Stomach smooth muscle (tissue), 2 donors: ENCODE measurements around the gene CHMP4A.
"Not testable (repeated sequence)": the region's sequence is repeated elsewhere in the genome, so short reads cannot be mapped to it uniquely, and the experiment has no call there.

ENCODE experiments used
- H3K27ac ChIP-seq: one replicate; pipeline ENCODE4 v1.7.0; 2013; ENCODE audit warnings: mild to moderate bottlenecking, low read length, inconsistent platforms
- H3K27me3 ChIP-seq, 2 donors: one replicate each; pipeline ENCODE4 v1.7.0; 2013; ENCODE audit warnings: low read length in 2 of 2; ENCODE audit not compliant: insufficient read depth in 2 of 2, control insufficient read depth in 1 of 2
- H3K36me3 ChIP-seq, 2 donors: one replicate each; pipeline ENCODE4 v1.7.0; 2013; ENCODE audit warnings: low read length in 2 of 2; ENCODE audit not compliant: control insufficient read depth in 2 of 2, insufficient read depth in 2 of 2
- H3K4me1 ChIP-seq: one replicate; pipeline ENCODE4 v1.7.0; 2013; ENCODE audit warnings: low read length; ENCODE audit not compliant: control insufficient read depth, insufficient read depth
- H3K4me3 ChIP-seq, 2 donors: one replicate each; pipeline ENCODE4 v1.7.0; 2013; ENCODE audit warnings: low read length in 2 of 2
- H3K9ac ChIP-seq, 2 donors: one replicate each; pipeline ENCODE4 v1.7.0; 2013; ENCODE audit warnings: low read length in 2 of 2, mild to moderate bottlenecking in 1 of 2
- H3K9me3 ChIP-seq, 2 donors: one replicate each; pipeline ENCODE4 v1.7.0; 2013; ENCODE audit warnings: low read length in 2 of 2; ENCODE audit not compliant: control insufficient read depth in 2 of 2
- donor health status: healthy.
- donor health status: Pancreatic carcinoma.

Gene CHMP4A

GRCh38 chr14:24204163-24205146, 8.8 kb downstream of the CHMP4A start:
- Histone ChIP-seq H3K36me3 (peaks cover 20 to 36% of the 10 kb centered on the region in 2 donors), H3K27ac (no peak overlapping the region), H3K4me1 (no peaks in the 10 kb centered on the region), H3K9ac (no peak overlapping the region), H3K9me3 (no peaks in the 10 kb centered on the region), H3K4me3 (no peak overlapping the region), H3K27me3 (no peaks in the 10 kb centered on the region)

GRCh38 chr14:24203249-24203886, 9.9 kb downstream of the CHMP4A start:
- H3K9me3 ChIP-seq, H3K4me3 ChIP-seq, H3K4me1 ChIP-seq, H3K27ac ChIP-seq, H3K27me3 ChIP-seq, H3K9ac ChIP-seq: not testable (repeated sequence)
- H3K36me3 ChIP-seq = peaks cover 20 to 32% of the 10 kb centered on the region in 2 donors

- H3K27ac ChIP-seq, H3K4me3 ChIP-seq, H3K9ac ChIP-seq, H3K9me3 ChIP-seq, H3K27me3 ChIP-seq, H3K4me1 ChIP-seq: not testable (repeated sequence)
- peaks cover 17 to 24% of the 10 kb centered on the region in 2 donors for H3K36me3 ChIP-seq
Measured at GRCh38 chr14:24202538-24202937, 10.8 kb downstream of the CHMP4A start.

GRCh38 chr14:24198814-24199524, 14.3 kb downstream of the CHMP4A start:
- peaks cover 3 to 6% of the 10 kb centered on the region in 2 donors for H3K36me3 ChIP-seq

GRCh38 chr14:24197056-24197450, 16.2 kb downstream of the CHMP4A start:
- no peaks in the 10 kb centered on the region for H3K9me3 ChIP-seq
- H3K27ac ChIP-seq = no peak overlapping the region
- peaks cover 10 to 13% of the 10 kb centered on the region in 2 donors for H3K36me3 ChIP-seq
- no peaks in the 10 kb centered on the region for H3K27me3 ChIP-seq
- no peak overlapping the region for H3K4me3 ChIP-seq
- H3K4me1 ChIP-seq = peaks cover 30% of the 10 kb centered on the region
- H3K9ac ChIP-seq = no peak overlapping the region

More at GRCh38 chr14:24198814-24199524, 14.3 kb downstream of the CHMP4A start:
- Histone ChIP-seq H3K27ac (no peak overlapping the region), H3K4me3 (no peak overlapping the region), H3K4me1 (peaks cover 25% of the 10 kb centered on the region), H3K9me3 (no peaks in the 10 kb centered on the region), H3K9ac (peak overlapping the region in 1 of 2 donors; percentile 21), H3K27me3 (no peaks in the 10 kb centered on the region)

- H3K9ac ChIP-seq = peak overlapping the region; percentile 96 to 99
- peak overlapping the region; percentile 96 to 99 for H3K4me3 ChIP-seq
- H3K9me3 ChIP-seq = no peaks in the 10 kb centered on the region
- H3K27ac ChIP-seq = peak overlapping the region; percentile 96
- no peaks in the 10 kb centered on the region for H3K27me3 ChIP-seq
- H3K36me3 ChIP-seq = peaks cover 10 to 14% of the 10 kb centered on the region in 2 donors
- peaks cover 30% of the 10 kb centered on the region for H3K4me1 ChIP-seq
Measured at GRCh38 chr14:24196071-24197055, 16.9 kb downstream of the CHMP4A start.

GRCh38 chr14:24195186-24196070, 17.9 kb downstream of the CHMP4A start, which contains the start of gene TM9SF1:
TSS of gene TM9SF1 (minus strand) at chr14:24195441. CDS start at chr14:24195019, 422 bp downstream.
- Histone ChIP-seq H3K36me3 (peaks cover 10 to 16% of the 10 kb centered on the region in 2 donors), H3K27ac (peak within 1 kb of the TSS; percentile 96), H3K9me3 (no peaks in the 10 kb centered on the region), H3K4me1 (peaks cover 30% of the 10 kb centered on the region), H3K4me3 (peak within 1 kb of the TSS; percentile 96 to 99), H3K27me3 (no peaks in the 10 kb centered on the region), H3K9ac (peak within 1 kb of the TSS; percentile 96 to 99)

GRCh38 chr14:24194873-24195185, 18.5 kb downstream of the CHMP4A start:
- peak overlapping the region; percentile 96 for H3K27ac ChIP-seq
- peaks cover 30% of the 10 kb centered on the region for H3K4me1 ChIP-seq
- H3K9ac ChIP-seq = peak overlapping the region; percentile 96 to 99
- peaks cover 10 to 19% of the 10 kb centered on the region in 2 donors for H3K36me3 ChIP-seq
- peak overlapping the region; percentile 96 to 99 for H3K4me3 ChIP-seq
- H3K9me3 ChIP-seq = no peaks in the 10 kb centered on the region
- H3K27me3 ChIP-seq = no peaks in the 10 kb centered on the region

GRCh38 chr14:24194186-24194872, 19.0 kb downstream of the CHMP4A start:
- H3K27me3 ChIP-seq = no peaks in the 10 kb centered on the region
- no peaks in the 10 kb centered on the region for H3K9me3 ChIP-seq
- peaks cover 10 to 19% of the 10 kb centered on the region in 2 donors for H3K36me3 ChIP-seq
- H3K4me1 ChIP-seq = peaks cover 30% of the 10 kb centered on the region
- H3K4me3 ChIP-seq = peak overlapping the region; percentile 96 to 99
- peak overlapping the region; percentile 96 to 99 for H3K9ac ChIP-seq
- H3K27ac ChIP-seq = peak overlapping the region; percentile 96
